GM21786 (cell line): Measurements from ENCODE around the gene UBE2I.

Source experiments
- ATAC-seq: cut with Tn5 transposase; IDR thresholded peaks from one replicate; pipeline ENCODE4 v1.9.1; 2021; ENCODE audit not compliant: unreplicated experiment

The UBE2I gene

GRCh38 chr16:1277151-1277598 lies 32.3 kb upstream of the UBE2I start:
- ATAC-seq = no peak

GRCh38 chr16:1277617-1278282 lies 31.7 kb upstream of the UBE2I start:
- ATAC-seq = no peak

GRCh38 chr16:1278477-1278876 lies 31.0 kb upstream of the UBE2I start:
- no peak for ATAC-seq

- no peak for ATAC-seq
Observed at GRCh38 chr16:1279081-1279944, 30.1 kb upstream of the UBE2I start.

- ATAC-seq = no peak
Observed at GRCh38 chr16:1279945-1280589, 29.4 kb upstream of the UBE2I start.

- no peak for ATAC-seq
Observed at GRCh38 chr16:1280783-1281182, 28.7 kb upstream of the UBE2I start.

GRCh38 chr16:1281517-1281916 lies 27.9 kb upstream of the UBE2I start:
- no peak for ATAC-seq

- no peak for ATAC-seq
Observed at GRCh38 chr16:1282324-1282973, 27.0 kb upstream of the UBE2I start.

- no peak for ATAC-seq
Observed at GRCh38 chr16:1283296-1283695, 26.1 kb upstream of the UBE2I start.

GRCh38 chr16:1283996-1284616 lies 25.3 kb upstream of the UBE2I start:
- ATAC-seq = no peak

- ATAC-seq = no peak
Observed at GRCh38 chr16:1285669-1286512, 23.5 kb upstream of the UBE2I start.

GRCh38 chr16:1286513-1287094 lies 22.8 kb upstream of the UBE2I start:
- ATAC-seq = no peak

- no peak for ATAC-seq
Observed at GRCh38 chr16:1287982-1288670, 21.3 kb upstream of the UBE2I start.

- no peak for ATAC-seq
Observed at GRCh38 chr16:1288813-1289476, 20.5 kb upstream of the UBE2I start.

- ATAC-seq = no peak
Observed at GRCh38 chr16:1289477-1289866, 20.0 kb upstream of the UBE2I start.

- no peak for ATAC-seq
Observed at GRCh38 chr16:1290063-1290501, 19.4 kb upstream of the UBE2I start.

GRCh38 chr16:1290860-1291575 lies 18.4 kb upstream of the UBE2I start:
- ATAC-seq = no peak

- no peak for ATAC-seq
Observed at GRCh38 chr16:1291576-1291974, 17.9 kb upstream of the UBE2I start.
